Neural cell (in vitro differentiated cells): ENCODE measurements around the gene RPL31.

Experiments used
- EZH2 ChIP-seq: fragments of 200-600, 300-800 bp; shearing (Covaris generic), sonication (generic); IDR thresholded peaks from 2 replicates; pipeline ENCODE4 v1.6.1; 2014; ENCODE audit warnings: antibody characterized with exemption, low read length, borderline replicate concordance, mild to moderate bottlenecking; ENCODE audit not compliant: insufficient read depth, poor library complexity, severe bottlenecking
- MXI1 ChIP-seq: fragments of 450-650 bp; conservative IDR thresholded peaks from 2 replicates; pipeline ENCODE4 v1.6.1; 2014; ENCODE audit warnings: antibody characterized with exemption, mild to moderate bottlenecking; ENCODE audit not compliant: poor library complexity, severe bottlenecking
- POLR2AphosphoS5 ChIP-seq: IDR thresholded peaks from 2 replicates; pipeline ENCODE4 v1.6.1; 2012
- RAD21 ChIP-seq: fragments of 450-650 bp; conservative IDR thresholded peaks from 2 replicates; pipeline ENCODE4 v1.6.1; 2014; ENCODE audit warnings: antibody characterized with exemption, mild to moderate bottlenecking, moderate library complexity
- SMC3 ChIP-seq: fragments of 450-650 bp; conservative IDR thresholded peaks from 2 replicates; pipeline ENCODE4 v1.6.1; 2014; ENCODE audit warnings: antibody characterized with exemption, mild to moderate bottlenecking, moderate library complexity; ENCODE audit not compliant: poor library complexity
- TAF1 ChIP-seq: IDR thresholded peaks from 2 replicates; pipeline ENCODE4 v1.6.1; 2012; ENCODE audit warnings: low read depth
- TF ChIP-seq, protein P1 (sequence below): fragments of 450-650 bp; IDR thresholded peaks from 2 replicates; pipeline ENCODE4 v1.5.1; 2014; ENCODE audit warnings: antibody characterized with exemption, mild to moderate bottlenecking, moderate library complexity; ENCODE audit not compliant: poor library complexity, severe bottlenecking
- TF ChIP-seq, protein P2 (sequence below): IDR thresholded peaks from 2 replicates; pipeline ENCODE4 v1.6.1; 2012; ENCODE audit warnings: borderline replicate concordance

DNA sequence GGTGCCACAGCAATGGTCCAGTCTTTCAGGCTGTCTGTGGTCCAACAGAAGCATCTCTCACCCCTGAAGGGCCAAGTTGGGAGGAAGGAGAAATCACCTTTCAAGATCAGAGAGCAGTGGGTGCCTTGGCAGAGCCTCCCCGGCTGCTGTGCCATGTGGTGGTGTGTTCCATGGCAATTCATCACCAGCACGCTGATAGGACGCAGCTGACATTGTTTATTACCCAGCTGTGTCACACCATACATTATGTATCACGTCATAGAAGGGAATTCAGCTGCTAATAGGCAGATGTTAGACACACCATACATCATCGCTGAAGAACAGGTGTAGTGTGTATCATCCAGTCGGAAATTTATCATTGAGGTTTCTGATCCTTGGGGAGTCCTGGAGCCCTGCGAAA lies 29.6 kb upstream of the RPL31 start:
- TF ChIP-seq, protein P1, sequence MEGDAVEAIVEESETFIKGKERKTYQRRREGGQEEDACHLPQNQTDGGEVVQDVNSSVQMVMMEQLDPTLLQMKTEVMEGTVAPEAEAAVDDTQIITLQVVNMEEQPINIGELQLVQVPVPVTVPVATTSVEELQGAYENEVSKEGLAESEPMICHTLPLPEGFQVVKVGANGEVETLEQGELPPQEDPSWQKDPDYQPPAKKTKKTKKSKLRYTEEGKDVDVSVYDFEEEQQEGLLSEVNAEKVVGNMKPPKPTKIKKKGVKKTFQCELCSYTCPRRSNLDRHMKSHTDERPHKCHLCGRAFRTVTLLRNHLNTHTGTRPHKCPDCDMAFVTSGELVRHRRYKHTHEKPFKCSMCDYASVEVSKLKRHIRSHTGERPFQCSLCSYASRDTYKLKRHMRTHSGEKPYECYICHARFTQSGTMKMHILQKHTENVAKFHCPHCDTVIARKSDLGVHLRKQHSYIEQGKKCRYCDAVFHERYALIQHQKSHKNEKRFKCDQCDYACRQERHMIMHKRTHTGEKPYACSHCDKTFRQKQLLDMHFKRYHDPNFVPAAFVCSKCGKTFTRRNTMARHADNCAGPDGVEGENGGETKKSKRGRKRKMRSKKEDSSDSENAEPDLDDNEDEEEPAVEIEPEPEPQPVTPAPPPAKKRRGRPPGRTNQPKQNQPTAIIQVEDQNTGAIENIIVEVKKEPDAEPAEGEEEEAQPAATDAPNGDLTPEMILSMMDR: no peak
- TF ChIP-seq SMC3: no peak
- TF ChIP-seq POLR2AphosphoS5: no peak
- TF ChIP-seq MXI1: no peak
- TF ChIP-seq TAF1: no peak
- no peak for TF ChIP-seq RAD21
- TF ChIP-seq, protein P2, sequence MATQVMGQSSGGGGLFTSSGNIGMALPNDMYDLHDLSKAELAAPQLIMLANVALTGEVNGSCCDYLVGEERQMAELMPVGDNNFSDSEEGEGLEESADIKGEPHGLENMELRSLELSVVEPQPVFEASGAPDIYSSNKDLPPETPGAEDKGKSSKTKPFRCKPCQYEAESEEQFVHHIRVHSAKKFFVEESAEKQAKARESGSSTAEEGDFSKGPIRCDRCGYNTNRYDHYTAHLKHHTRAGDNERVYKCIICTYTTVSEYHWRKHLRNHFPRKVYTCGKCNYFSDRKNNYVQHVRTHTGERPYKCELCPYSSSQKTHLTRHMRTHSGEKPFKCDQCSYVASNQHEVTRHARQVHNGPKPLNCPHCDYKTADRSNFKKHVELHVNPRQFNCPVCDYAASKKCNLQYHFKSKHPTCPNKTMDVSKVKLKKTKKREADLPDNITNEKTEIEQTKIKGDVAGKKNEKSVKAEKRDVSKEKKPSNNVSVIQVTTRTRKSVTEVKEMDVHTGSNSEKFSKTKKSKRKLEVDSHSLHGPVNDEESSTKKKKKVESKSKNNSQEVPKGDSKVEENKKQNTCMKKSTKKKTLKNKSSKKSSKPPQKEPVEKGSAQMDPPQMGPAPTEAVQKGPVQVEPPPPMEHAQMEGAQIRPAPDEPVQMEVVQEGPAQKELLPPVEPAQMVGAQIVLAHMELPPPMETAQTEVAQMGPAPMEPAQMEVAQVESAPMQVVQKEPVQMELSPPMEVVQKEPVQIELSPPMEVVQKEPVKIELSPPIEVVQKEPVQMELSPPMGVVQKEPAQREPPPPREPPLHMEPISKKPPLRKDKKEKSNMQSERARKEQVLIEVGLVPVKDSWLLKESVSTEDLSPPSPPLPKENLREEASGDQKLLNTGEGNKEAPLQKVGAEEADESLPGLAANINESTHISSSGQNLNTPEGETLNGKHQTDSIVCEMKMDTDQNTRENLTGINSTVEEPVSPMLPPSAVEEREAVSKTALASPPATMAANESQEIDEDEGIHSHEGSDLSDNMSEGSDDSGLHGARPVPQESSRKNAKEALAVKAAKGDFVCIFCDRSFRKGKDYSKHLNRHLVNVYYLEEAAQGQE: no peak
- TF ChIP-seq EZH2: no peak
